Neutrophil (primary cell): ENCODE measurements around the gene ATP5F1D.

Experiments used
- H3K27ac ChIP-seq: fragments of 200-600 bp; sonication (generic); 2 replicates; pipeline ENCODE4 v1.5.1; 2016; ENCODE audit warnings: mild to moderate bottlenecking, moderate library complexity
- H3K27me3 ChIP-seq: fragments of 200-600 bp; sonication (generic); 2 replicates; pipeline ENCODE4 v1.6.0; 2016; ENCODE audit warnings: mild to moderate bottlenecking
- H3K36me3 ChIP-seq: fragments of 200-600 bp; sonication (generic); 2 replicates; pipeline ENCODE4 v1.5.1; 2017
- H3K4me1 ChIP-seq, 2 experiments: fragments of 200-600 bp in 1 of 2; sonication (generic) in 1 of 2; 1 replicate in 1 of 2; 2 replicates in 1 of 2; pipeline versions ENCODE4 v1.5.1 to v1.6.1; 2013 to 2016; ENCODE audit warnings: low read depth in 1 of 2, low read length in 1 of 2, mild to moderate bottlenecking in 1 of 2, moderate library complexity in 1 of 2; ENCODE audit not compliant: control insufficient read depth in 1 of 2, insufficient read depth in 1 of 2
- H3K4me3 ChIP-seq, 2 experiments: fragments of 200-600 bp in 1 of 2; sonication (generic) in 1 of 2; 1 replicate in 1 of 2; 2 replicates in 1 of 2; pipeline ENCODE4 v1.5.1; 2013 to 2016; ENCODE audit warnings: low read depth in 1 of 2, low read length in 1 of 2, mild to moderate bottlenecking in 1 of 2, moderate library complexity in 1 of 2
- H3K9me3 ChIP-seq: fragments of 200-600 bp; sonication (generic); 2 replicates; pipeline ENCODE4 v1.5.1; 2016
- CTCF ChIP-seq: fragments of 200-600 bp; sonication (generic); IDR thresholded peaks from 2 replicates; pipeline ENCODE4 v1.5.1; 2016; ENCODE audit warnings: antibody characterized with exemption

Gene ATP5F1D

GRCh38 chr19:1236576-1236975, 5.0 kb upstream of the ATP5F1D start:
- Histone ChIP-seq H3K36me3 (no peaks in the 10 kb centered on the region), H3K27ac (no peak overlapping the region), H3K4me1 (peaks cover 20 to 27% of the 10 kb centered on the region in 2 experiments), H3K9me3 (no peaks in the 10 kb centered on the region), H3K27me3 (peaks cover 85% of the 10 kb centered on the region), H3K4me3 (no peak overlapping the region)
- TF ChIP-seq CTCF: no peak

GRCh38 chr19:1237027-1237659, 4.4 kb upstream of the ATP5F1D start:
- Histone ChIP-seq H3K36me3 (no peaks in the 10 kb centered on the region), H3K27me3 (peaks cover 85% of the 10 kb centered on the region), H3K9me3 (no peaks in the 10 kb centered on the region), H3K4me3 (peak overlapping the region in 1 of 2 experiments; percentile 23), H3K4me1 (peaks cover 24 to 32% of the 10 kb centered on the region in 2 experiments), H3K27ac (no peak overlapping the region)
- no peak for TF ChIP-seq CTCF

GRCh38 chr19:1237754-1238368, 3.7 kb upstream of the ATP5F1D start, which contains the start of gene CBARP:
Gene CBARP, minus strand, starts transcription at chr19:1238005. Its CDS starts 1,905 bp downstream, at chr19:1236100.
- Histone ChIP-seq H3K36me3 (no peaks in the 10 kb centered on the region), H3K27ac (no peak within 1 kb of the TSS), H3K4me3 (peak within 1 kb of the TSS in 1 of 2 experiments; percentile 23), H3K9me3 (no peaks in the 10 kb centered on the region), H3K27me3 (peaks cover 79% of the 10 kb centered on the region), H3K4me1 (peaks cover 29 to 37% of the 10 kb centered on the region in 2 experiments)
- TF ChIP-seq CTCF: no peak

- Histone ChIP-seq H3K4me3 (no peak overlapping the region), H3K27ac (no peak overlapping the region)
Measured at GRCh38 chr19:1238369-1239303, 2.9 kb upstream of the ATP5F1D start.

More at GRCh38 chr19:1238369-1239303, 2.9 kb upstream of the ATP5F1D start:
- peaks cover 29 to 40% of the 10 kb centered on the region in 2 experiments for H3K4me1 ChIP-seq
- H3K27me3 ChIP-seq: peaks cover 73% of the 10 kb centered on the region
- no peak for TF ChIP-seq CTCF
- no peaks in the 10 kb centered on the region for H3K9me3 ChIP-seq
- no peaks in the 10 kb centered on the region for H3K36me3 ChIP-seq
